ENCODE measurements around the gene NACAD.
A peak's percentile ranks its signal among the peaks of the same experiment; 100 is the strongest.

The NACAD gene, protein sequence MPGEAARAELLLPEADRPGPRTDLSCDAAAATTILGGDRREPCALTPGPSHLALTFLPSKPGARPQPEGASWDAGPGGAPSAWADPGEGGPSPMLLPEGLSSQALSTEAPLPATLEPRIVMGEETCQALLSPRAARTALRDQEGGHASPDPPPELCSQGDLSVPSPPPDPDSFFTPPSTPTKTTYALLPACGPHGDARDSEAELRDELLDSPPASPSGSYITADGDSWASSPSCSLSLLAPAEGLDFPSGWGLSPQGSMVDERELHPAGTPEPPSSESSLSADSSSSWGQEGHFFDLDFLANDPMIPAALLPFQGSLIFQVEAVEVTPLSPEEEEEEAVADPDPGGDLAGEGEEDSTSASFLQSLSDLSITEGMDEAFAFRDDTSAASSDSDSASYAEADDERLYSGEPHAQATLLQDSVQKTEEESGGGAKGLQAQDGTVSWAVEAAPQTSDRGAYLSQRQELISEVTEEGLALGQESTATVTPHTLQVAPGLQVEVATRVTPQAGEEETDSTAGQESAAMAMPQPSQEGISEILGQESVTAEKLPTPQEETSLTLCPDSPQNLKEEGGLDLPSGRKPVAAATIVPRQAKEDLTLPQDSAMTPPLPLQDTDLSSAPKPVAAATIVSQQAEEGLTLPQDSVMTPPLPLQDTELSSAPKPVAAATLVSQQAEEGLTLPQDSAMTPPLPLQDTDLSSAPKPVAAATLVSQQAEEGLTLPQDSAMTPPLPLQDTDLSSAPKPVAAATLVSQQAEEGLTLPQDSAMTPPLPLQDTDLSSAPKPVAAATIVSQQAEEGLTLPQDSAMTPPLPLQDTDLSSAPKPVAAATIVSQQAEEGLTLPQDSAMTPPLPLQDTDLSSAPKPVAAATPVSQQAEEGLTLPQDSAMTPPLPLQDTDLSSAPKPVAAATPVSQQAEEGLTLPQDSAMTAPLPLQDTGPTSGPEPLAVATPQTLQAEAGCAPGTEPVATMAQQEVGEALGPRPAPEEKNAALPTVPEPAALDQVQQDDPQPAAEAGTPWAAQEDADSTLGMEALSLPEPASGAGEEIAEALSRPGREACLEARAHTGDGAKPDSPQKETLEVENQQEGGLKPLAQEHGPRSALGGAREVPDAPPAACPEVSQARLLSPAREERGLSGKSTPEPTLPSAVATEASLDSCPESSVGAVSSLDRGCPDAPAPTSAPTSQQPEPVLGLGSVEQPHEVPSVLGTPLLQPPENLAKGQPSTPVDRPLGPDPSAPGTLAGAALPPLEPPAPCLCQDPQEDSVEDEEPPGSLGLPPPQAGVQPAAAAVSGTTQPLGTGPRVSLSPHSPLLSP (N-terminal part only)

DNA sequence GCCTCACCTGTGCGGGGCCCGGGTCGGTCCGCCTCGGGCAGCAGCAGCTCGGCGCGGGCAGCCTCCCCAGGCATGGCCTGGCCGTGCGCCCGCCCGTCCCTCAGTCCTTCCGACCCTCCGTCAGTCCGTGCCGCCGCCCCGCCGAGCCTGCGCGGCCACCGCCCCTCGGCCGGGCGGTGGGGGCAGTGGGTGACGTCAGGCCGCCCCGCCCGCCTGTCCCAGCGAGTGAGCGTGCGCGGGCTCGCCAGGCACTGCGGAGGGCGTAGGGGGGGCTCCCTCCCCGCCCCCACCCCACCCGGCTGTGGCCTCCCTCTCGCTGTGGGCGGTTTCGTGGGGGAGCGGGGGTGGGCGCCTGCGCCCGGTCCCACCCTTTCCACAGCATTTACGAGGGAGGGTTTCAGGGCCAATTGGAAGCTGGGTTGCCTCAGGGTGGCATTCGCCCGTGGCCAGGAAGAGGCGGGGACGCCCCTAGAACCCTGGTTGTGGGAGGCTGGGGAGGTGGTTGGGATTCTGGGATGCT, at the start of gene NACAD:
Gene NACAD, minus strand, starts transcription at position 149 of the 520 bp plus-strand sequence. Its CDS starts 75 bp downstream, at position 74.
- DNase-seq (ENCODE audit: low spot score) = peak; percentile 97

DNA sequence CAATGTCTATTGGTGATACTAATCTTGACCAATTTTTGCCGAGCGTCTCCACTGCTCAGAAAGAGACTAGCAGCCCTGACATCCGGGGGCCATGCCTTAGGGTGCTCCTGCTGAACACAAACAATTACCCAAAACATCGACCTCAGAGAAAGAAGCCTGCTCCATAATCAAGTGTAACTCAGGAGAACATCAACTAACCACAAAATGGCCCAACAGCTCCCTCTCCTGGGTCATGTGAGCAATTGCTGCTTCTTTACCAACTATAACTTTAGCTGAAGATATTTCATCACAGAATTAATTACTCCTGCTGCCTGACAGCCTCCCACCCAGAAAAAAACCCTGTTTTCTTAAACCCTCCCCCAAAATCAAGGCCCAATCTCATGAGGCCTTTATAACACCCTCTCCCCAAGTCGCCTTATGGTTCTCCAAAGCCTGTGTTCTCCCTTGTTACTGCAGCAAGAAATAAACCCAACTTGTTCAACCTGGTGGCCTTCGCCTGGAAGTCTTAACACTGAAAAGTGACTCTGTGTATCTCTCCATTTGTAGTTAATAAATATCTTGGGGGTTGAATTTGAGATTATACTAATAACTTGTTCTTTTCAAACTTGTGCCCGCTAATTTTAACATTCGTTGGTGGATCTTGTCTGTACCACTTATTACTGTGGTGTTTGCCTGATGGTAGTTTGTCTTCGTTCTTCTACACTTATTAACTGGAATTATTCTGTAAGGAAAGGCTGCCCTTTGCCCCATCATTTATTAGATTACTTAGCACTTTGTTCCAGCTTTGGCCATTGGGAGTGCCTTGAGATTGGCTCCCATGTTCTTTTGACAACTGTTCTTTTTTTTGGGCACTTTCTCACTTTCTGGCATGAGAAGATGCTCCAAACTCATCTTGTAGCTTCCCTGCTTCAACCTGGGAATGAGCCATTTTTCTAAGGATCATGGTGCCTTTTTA, 47.6 kb upstream of the NACAD start:
- DNase-seq (ENCODE audit: low spot score) = peak; percentile 76

DNA sequence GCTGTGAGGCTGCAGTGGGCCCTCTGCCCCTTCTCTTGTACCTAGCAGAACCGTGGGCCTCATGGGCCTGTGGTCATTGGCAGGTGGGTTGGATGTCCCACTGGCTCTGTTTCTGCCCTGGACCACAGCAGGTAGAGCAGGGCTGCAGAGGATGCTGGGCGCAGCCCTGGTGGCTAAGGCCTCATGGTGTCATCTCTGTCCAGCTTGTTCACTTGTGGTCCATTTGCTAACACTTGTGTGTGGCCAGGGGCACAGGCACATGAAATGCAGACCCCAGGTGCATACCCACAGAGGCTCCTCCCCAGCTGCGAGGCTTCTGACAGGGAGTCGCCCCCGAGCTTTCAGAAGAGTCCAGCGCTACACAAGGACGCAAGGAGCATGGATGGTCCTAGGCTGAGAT, 45.1 kb upstream of the NACAD start:
- DNase-seq (ENCODE audit: low spot score) = no peak

GRCh38 chr7:45133352-45133751, 44.6 kb upstream of the NACAD start:
- no peak for DNase-seq (ENCODE audit: low spot score)

- no peak for DNase-seq (ENCODE audit: low spot score)
Measured at GRCh38 chr7:45132708-45133320, 44.0 kb upstream of the NACAD start.

DNA sequence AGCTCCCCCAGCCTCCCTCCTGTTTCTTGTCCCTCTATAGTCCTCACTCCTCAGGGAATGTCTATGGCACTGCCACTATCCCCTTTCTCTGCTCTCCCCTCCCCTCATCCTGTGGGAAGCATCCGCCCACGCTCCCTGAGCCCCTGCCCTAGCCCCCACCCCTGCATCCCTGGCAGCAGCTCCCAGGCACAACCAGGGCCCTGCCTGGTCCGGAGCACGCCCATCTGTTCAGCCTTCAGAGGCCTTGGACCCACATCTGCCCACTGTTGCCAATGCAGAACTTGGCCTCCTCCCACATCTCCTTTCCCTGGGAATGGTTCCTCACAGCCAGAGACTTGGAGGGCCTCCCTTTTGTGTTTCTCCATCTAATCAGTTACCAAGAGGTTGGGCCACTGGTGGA, 43.1 kb upstream of the NACAD start:
- DNase-seq (ENCODE audit: low spot score) = no peak

GRCh38 chr7:45130910-45131309, 42.1 kb upstream of the NACAD start:
- DNase-seq (ENCODE audit: low spot score) = no peak

DNA sequence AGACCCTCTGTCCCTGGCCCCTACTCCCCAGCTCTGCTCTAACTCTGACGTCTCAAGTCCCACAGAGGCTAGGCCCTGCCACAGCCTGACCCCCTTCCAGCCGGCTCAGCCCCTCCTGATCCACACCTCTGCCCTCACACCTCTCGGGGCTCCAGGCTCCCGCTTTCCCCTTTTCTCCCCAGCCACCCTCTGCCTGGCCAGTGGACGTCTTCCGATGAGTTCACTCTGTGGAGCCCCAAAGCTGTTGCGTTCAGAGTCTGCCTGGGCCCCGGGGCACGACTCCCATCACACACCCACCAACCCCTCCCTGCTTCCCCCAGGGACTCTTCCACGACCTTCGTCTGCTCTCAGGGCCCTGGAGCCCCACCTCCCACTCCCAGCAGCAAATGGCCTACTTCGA, 41.1 kb upstream of the NACAD start:
- no peak for DNase-seq (ENCODE audit: low spot score)

GRCh38 chr7:45129181-45129800, 40.5 kb upstream of the NACAD start:
- DNase-seq (ENCODE audit: low spot score) = no peak

DNA sequence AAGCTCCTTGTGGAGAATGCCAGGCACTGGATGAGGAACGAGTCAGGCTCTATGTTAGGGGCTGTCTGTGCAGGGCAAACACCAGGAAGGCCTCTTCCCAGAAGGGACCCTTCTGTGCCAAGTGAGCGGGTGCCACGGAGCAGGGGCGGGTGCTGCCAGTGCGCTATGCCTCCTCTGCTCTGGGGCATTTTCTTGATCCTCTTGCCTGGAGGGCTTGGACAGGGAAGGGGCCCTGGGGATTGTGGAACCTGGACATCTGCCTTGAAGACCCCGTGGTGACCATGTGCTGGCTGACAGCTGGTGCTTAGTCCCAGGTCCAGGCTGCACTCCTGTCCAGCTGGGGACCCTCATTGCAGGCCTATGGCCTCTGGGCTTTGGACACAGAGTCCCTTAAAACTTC, 38.2 kb upstream of the NACAD start:
- no peak for DNase-seq (ENCODE audit: low spot score)

DNA sequence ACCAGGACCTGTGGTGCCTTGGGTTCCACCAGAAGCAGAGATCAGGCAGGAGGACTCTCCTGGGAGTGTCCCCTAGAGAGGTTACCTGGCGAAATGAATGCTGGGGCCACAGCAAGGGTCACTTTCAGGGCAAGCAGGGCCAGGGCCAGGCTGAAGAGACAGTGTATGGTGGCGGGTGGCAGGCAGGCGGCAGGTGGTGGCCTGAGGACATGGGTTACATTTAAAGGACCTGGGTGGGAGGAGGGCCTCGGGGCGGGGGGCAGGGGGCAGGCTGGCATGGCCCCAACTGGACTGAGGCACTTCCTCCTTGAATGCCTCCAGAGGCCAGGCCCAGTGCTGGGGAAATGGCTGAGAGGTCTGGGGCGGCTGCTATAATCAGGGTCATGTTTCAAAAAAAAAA, 37.4 kb upstream of the NACAD start:
- DNase-seq (ENCODE audit: low spot score) = no peak

DNA sequence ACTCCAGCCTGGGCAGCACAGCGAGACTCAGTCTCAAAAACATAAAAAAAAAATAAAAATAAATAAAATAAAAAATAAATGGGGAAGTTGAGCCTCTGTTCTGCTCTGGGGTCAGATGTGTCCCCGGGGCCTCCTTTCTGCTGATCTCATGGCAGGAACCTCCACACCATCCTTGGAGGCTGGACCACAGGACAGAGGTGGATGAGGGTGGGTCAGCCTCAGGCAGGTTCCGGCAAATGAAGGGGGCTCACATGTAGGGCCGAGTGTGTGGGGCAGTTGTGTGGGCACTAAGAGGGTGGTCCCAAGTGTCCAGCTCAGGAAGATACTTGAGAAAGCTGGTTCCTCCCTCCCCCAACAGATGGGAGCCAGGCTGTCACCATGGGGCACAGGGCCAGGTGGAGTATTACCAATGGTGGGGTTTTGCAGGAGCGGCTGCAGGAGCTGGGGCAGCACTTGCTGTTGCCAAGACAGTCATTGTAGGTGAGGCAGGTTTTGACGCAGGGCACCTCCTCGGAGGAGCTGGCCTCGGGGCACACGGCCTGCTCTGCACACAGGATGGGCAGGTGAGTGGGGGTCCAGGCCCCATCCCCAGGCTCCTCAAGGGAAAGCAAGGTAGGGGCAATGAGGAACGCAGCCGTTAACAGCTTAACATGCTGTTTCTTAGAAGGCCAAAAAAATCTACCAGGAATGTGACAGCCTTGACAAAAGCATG, 36.6 kb upstream of the NACAD start:
- no peak for DNase-seq (ENCODE audit: low spot score)

DNA sequence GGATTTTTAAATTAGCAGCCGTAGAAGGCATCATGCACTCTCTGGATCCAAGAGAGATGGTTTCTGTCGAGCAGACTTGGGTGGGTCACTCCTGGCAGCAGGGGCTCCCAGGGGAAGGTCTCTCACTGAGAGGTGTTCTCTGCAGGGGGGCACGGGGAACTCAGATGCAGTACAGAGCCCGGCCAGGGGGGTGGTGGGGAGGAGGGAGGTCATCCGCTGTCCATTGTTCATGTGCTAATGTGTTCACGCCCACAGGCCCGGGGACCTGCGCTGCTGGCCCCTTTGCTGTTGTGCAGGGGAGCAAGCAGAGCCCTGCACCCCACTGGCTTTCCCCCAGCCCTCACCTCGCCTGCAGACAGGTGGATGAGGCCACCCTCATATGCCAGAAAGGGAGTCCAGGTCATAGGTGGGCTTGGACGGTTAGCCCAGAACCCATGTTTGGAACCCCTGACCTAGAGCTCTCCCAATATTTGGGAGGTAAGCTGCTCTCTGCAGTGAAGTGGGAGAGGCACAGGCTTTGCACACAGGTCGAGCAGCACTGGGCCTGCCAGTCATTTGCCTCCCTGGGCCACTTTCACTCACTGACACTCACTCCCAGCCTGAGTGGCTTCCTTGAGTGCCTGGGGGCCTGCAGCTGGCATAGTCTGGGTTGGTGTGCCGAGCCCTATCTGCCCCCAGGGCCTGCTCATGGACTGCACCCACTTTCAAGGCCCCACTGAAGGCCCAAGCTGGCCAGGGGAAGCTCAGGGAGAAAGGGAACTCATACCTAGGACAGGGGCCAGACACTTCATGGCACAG, 35.3 kb upstream of the NACAD start:
- no peak for DNase-seq (ENCODE audit: low spot score)

GRCh38 chr7:45122975-45123860, 34.4 kb upstream of the NACAD start:
- DNase-seq (ENCODE audit: low spot score) = no peak

- no peak for DNase-seq (ENCODE audit: low spot score)
Measured at GRCh38 chr7:45119550-45119949, 30.8 kb upstream of the NACAD start.

GRCh38 chr7:45118889-45119331, 30.1 kb upstream of the NACAD start:
- no peak for DNase-seq (ENCODE audit: low spot score)

GRCh38 chr7:45118292-45118691, 29.5 kb upstream of the NACAD start:
- DNase-seq (ENCODE audit: low spot score) = no peak
